Skin of body (tissue), 2 donors: ENCODE results near the gene RGMA. TPM values are rescaled to one million over a fixed set of nuclear protein-coding genes. Genes with fewer than 3 reads are reported as not detected.
A peak's percentile ranks its signal among the peaks of the same experiment; 100 is the strongest.

Experiments used
- DNase-seq: peaks from one replicate; lab custom pipeline; 2025; lab: John Stamatoyannopoulos, UW
- total RNA-seq: library from RNA; depleted of rRNA; stranded (reverse); fragments of >200 nt; gene quantifications from one replicate; pipeline ENCODE4 v1.2.3, GENCODE V29; 2014

The RGMA gene
- total RNA-seq, 1 donor from 2014 or later = 10.4 TPM

DNA sequence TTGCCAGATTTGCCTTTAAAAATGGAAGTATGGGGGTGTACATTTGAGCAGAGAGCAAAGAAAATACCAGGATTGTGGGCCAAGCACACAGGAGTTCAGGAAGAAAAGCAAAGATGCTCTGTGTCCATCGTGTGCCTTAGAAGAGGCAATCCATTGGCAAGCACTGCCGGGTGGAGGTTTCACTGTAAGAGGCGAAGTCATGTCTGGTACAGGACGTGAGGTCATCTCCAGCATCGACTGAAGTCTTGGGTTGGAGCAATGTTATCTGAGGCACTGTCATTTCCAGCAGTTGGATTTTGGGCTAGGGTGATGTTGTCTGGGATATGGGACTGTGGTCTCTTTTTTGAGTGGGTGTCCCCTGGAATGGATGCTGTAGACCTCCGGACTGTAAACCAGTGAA is 4.8 kb upstream of the RGMA start:
- DNase-seq = no peak

GRCh38 chr15:93091465-93091864 is 2.5 kb upstream of the RGMA start:
- no peak for DNase-seq

- DNase-seq = peak; percentile 26
Observed at GRCh38 chr15:93089727-93090305, 805 bp upstream of the RGMA start.

- DNase-seq = no peak
Observed at GRCh38 chr15:93088200-93088980, 621 bp downstream of the RGMA start.

GRCh38 chr15:93087825-93088199 is 1.2 kb downstream of the RGMA start:
- DNase-seq = peak; percentile 85

- DNase-seq = no peak
Observed at GRCh38 chr15:93086791-93087190, 2.2 kb downstream of the RGMA start.

GRCh38 chr15:93085692-93086091 is 3.3 kb downstream of the RGMA start:
- DNase-seq = no peak

GRCh38 chr15:93082861-93083260 is 6.2 kb downstream of the RGMA start:
- no peak for DNase-seq

GRCh38 chr15:93081399-93081798 is 7.6 kb downstream of the RGMA start:
- no peak for DNase-seq

- no peak for DNase-seq
Observed at GRCh38 chr15:93080451-93080850, 8.6 kb downstream of the RGMA start.

- DNase-seq = no peak
Observed at GRCh38 chr15:93076875-93077274, 12.1 kb downstream of the RGMA start.

DNA sequence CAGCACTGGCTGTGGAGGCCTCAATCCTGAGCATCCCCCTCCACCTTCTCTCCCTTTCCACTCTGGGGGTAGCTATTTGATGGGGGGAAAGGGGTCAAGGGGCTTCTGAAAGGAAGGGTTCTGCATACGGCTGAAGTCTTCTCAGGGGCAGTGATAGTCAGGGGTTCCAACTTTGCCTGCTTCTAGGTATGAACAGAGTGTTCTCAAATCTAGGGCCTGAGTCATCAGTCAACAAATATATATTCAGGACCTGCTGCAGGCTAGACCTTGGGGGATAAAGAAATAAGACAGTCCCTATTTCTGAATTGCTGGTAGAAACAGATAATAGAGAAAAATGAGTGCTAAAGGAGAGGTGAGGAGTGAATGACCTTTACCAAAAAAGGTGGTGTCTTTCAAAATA is 12.8 kb downstream of the RGMA start:
- DNase-seq = no peak

- DNase-seq = no peak
Observed at GRCh38 chr15:93074599-93074998, 14.4 kb downstream of the RGMA start.

DNA sequence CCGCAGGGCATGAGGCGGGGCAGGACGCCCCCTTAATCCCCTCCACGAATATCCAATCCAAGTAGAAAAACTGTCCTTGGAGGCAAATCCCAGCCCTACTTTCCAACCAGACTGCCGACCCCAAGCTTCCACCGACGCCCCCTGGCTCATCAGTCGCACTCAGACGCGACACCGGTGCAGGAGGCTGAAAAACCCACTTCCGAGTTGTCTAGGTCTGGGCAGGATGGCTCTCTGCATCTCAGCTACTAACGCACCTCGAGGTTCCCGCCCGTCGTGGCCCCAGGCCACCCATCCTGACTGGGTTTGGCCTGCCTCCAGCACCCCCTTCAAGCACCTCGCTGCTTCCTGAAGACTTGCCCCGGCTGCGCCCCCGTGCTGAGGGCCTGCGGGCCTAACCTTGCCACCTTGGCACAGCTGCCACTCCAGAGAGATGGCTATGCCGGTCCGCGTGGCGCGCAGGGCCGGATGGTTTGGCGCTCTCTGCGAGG is 15.5 kb downstream of the RGMA start:
- no peak for DNase-seq

DNA sequence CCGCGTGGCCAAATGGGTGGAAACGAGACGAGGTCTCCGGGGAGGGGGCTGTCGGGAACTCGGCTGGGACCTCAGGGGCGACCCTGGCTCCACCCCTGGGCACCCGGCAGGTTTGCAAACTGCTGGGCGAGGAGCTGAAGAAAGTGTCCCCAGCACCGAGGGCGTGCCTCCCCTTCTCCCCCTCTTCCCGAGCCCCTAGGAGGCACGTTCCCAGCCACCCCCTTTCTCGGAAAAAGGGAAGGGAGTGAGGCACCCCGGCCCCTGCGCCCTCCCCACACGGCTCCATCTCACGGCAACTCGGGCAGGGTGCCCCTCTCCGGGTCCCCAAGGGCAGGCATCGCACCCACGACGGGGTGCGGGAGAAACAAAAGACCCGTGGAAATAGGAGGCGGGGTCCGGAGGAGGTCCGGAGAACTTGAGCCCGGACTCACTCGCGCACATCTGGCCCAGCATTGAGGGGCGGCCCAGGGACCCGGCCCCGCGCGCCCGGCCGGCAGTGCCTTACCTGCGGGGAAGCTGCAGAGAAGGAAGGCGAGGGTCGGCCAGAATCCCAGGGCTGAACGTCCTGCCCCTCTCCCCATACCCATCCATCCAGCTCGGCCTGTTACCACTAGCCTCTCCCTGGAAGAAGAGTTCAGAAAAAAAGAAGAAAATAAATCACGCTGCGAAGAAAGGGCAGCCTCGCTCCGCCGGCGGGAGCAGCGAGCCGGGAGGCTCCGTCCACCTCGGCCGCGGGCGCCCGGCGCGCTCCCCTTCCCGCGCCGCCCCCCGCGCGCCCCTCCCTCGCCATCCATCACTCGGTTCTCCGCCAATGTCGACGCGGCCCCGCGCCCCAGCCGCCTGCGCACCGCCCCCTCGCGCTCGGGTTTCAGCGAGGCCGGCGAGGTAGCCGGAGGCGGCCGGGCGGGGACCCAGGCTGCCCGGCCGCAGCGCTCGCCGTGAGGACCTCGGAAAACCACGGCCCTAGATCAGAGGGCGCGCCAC is 16.3 kb downstream of the RGMA start:
- DNase-seq = peak; percentile 59

DNA sequence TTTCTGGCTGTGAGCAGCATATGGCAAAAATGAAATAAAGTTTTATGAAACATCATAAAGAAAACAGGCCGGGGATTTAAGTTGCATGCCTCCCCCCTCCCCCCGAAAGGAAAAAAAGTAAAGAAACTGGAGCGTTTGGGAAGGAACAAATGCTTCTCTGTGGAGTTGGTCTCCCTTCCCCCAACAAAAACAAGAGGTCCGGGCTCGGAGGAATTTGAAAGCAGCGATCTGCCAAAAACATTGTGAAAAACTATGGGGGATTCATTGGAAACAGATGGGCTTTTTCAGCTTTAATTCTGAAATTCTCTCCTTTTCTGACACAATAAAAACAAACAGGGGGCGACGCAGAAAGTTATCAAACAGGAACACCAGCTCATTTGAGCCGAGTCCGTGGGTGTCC is 17.0 kb downstream of the RGMA start:
- peak; percentile 80 for DNase-seq

GRCh38 chr15:93071469-93071936 is 17.5 kb downstream of the RGMA start:
- DNase-seq = no peak

- DNase-seq = no peak
Observed at GRCh38 chr15:93070551-93071296, 18.3 kb downstream of the RGMA start.

DNA sequence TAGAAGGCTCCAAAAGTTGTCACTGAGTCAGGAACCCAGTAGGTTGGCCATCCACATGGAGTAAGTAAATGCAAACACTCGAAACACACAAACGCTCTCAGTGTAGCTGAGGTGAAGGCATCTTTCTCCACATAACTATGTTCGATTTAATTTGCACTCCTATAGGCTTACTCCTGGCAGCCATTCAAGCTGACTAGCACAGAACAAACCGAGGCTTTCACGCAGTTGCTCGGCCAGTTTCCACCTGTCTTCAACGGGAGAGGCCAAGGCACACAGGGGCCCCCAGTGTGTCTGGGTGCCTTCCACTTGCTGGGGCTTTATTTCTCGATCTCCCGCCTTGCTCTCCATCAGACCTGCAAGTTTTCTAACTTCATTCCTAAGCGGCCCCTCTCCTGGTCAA is 18.9 kb downstream of the RGMA start:
- DNase-seq = no peak

GRCh38 chr15:93068581-93069199 is 20.3 kb downstream of the RGMA start:
- DNase-seq = no peak

GRCh38 chr15:93067649-93068085 is 21.3 kb downstream of the RGMA start:
- DNase-seq = no peak
